K562 (cell line): ENCODE measurements around the gene NINJ2. TPM values are rescaled to one million over a fixed set of nuclear protein-coding genes. Genes with fewer than 3 reads are reported as not detected.

Source experiments
- ATAC-seq: fragments of 200-7000 bp; cut with Tn5 transposase; 3 replicates; pipeline ENCODE4 v1.9.1; 2020; ENCODE audit warnings: moderate library complexity
- BruUV-seq: library from RNA; stranded (reverse); fragments of 400-500 nt; replicated peaks from 2 replicates; lab custom pipeline; 2021; lab: Mats Ljungman, UMichigan
- CTCF ChIA-PET: fragments of 300-600 bp; formaldehyde crosslinking; extraction: SDS; loops from one replicate; lab custom pipeline; 2021; ENCODE audit warnings: low intra/inter-chr PET ratio; lab: Yijun Ruan, JAX
- POLR2A ChIA-PET: fragments of 300-600, 350-650 bp; sonication (Branson Sonifier 250); formaldehyde crosslinking; extraction: SDS; loops from one replicate; lab custom pipeline; 2021; ENCODE audit warnings: antibody characterized with exemption, inconsistent platforms; lab: Yijun Ruan, JAX
- DNase-seq, 4 experiments: peaks; one replicate each; pipeline versions ENCODE4 v3.0.0 to v3.0.0-alpha.2; 2011 to 2018; ENCODE audit warnings: low spot score in 3 of 4, mixed read lengths in 3 of 4; ENCODE audit errors: extremely low read depth in 1 of 4
- FAIRE-seq: peaks from 2 replicates; lab custom pipeline; 2011; peaks lifted over from hg19 to GRCh38; lab: Jason Lieb, UNC
- H2AFZ ChIP-seq: 2 replicates; pipeline ENCODE4 v1.6.0; 2011; ENCODE audit warnings: low read depth, low read length, control low read depth, inconsistent platforms
- H3K27ac ChIP-seq: fragments of 200-600 bp; 3 replicates; pipeline ENCODE4 v1.8.0; 2011; ENCODE audit warnings: low read depth, mild to moderate bottlenecking, control low read depth, inconsistent platforms, low read length, moderate library complexity, mixed read lengths; ENCODE audit errors: extremely low read depth
- H3K27me3 ChIP-seq, 2 experiments: fragments of 300-600 bp in 1 of 2; 2 replicates in 1 of 2; 3 replicates in 1 of 2; pipeline versions ENCODE4 v1.6.0 to v1.8.0; 2011; ENCODE audit warnings: inconsistent platforms in 2 of 2, low read length in 2 of 2, mild to moderate bottlenecking in 1 of 2, mixed read lengths in 1 of 2, moderate library complexity in 1 of 2; ENCODE audit not compliant: control insufficient read depth in 2 of 2, insufficient read depth in 2 of 2
- H3K36me3 ChIP-seq: fragments of 300-600 bp; 3 replicates; pipeline ENCODE4 v1.8.0; 2011; ENCODE audit warnings: mild to moderate bottlenecking, low read length, inconsistent platforms; ENCODE audit not compliant: control insufficient read depth, insufficient read depth
- H3K4me1 ChIP-seq, 2 experiments: fragments of 200-600 bp in 1 of 2; replicated peaks in 1 of 2; 2 replicates in 1 of 2; 3 replicates in 1 of 2; pipeline versions ENCODE4 v1.5.1 to v1.8.0; 2011; ENCODE audit warnings: inconsistent platforms in 2 of 2, low read length in 2 of 2, mild to moderate bottlenecking in 1 of 2, mixed read lengths in 1 of 2, moderate library complexity in 1 of 2; ENCODE audit not compliant: control insufficient read depth in 2 of 2, insufficient read depth in 2 of 2
- H3K4me2 ChIP-seq: 2 replicates; pipeline ENCODE4 v1.6.1; 2011; ENCODE audit warnings: low read length, control low read depth, inconsistent platforms, mixed read lengths; ENCODE audit not compliant: insufficient read depth
- H3K4me3 ChIP-seq: fragments of 200-600 bp; sonication (generic), shearing (Covaris generic); 2 replicates; pipeline ENCODE4 v1.5.1; 2016; ENCODE audit warnings: control low read depth, inconsistent platforms
- H3K79me2 ChIP-seq: fragments of 200-600 bp; 3 replicates; pipeline ENCODE4 v1.8.0; 2011; ENCODE audit warnings: low read length, inconsistent platforms; ENCODE audit not compliant: control insufficient read depth, insufficient read depth
- H3K9ac ChIP-seq, 2 experiments: 2 replicates each; pipeline versions ENCODE4 v1.6.0 to v1.6.1; 2011; ENCODE audit warnings: low read depth in 2 of 2, low read length in 2 of 2, control low read depth in 1 of 2, inconsistent platforms in 1 of 2, mild to moderate bottlenecking in 1 of 2, mixed read lengths in 1 of 2; ENCODE audit not compliant: insufficient read depth in 1 of 2
- H3K9me1 ChIP-seq: one replicate; pipeline ENCODE4 v1.6.0; 2011; ENCODE audit warnings: inconsistent platforms, mild to moderate bottlenecking, low read length, moderate library complexity; ENCODE audit not compliant: control insufficient read depth, insufficient read depth
- H3K9me3 ChIP-seq: replicated peaks from 2 replicates; pipeline ENCODE4 v1.5.1; 2011; ENCODE audit warnings: low read depth, low read length, inconsistent platforms; ENCODE audit not compliant: control insufficient read depth, insufficient read depth
- H4K20me1 ChIP-seq: replicated peaks from 2 replicates; pipeline ENCODE4 v1.6.1; 2011; ENCODE audit warnings: low read length, inconsistent platforms, mixed read lengths; ENCODE audit not compliant: control insufficient read depth, insufficient read depth
- DNMT1 ChIP-seq: fragments of 450-650 bp; IDR thresholded peaks from 2 replicates; pipeline ENCODE4 v1.6.1; 2016; ENCODE audit warnings: antibody characterized with exemption, mild to moderate bottlenecking
- ERF ChIP-seq: fragments of 450-650 bp; formaldehyde crosslinking; IDR thresholded peaks from 2 replicates; pipeline ENCODE4 v1.4.0; 2020; ENCODE audit warnings: mild to moderate bottlenecking, mixed read lengths
- ESRRA ChIP-seq: fragments of 450-650 bp; IDR thresholded peaks from 2 replicates; pipeline ENCODE4 v1.6.1; 2014; ENCODE audit warnings: low read depth, mild to moderate bottlenecking, moderate library complexity, borderline replicate concordance
- HMBOX1 ChIP-seq: sonication (generic); IDR thresholded peaks from 2 replicates; pipeline ENCODE4 v1.6.1; 2016
- KLF16 ChIP-seq: IDR thresholded peaks from 2 replicates; pipeline ENCODE4 v1.6.1; 2016; ENCODE audit warnings: antibody characterized with exemption
- SPI1 ChIP-seq: IDR thresholded peaks from 2 replicates; pipeline ENCODE4 v1.6.1; 2011; ENCODE audit warnings: low read depth, low read length, control low read depth, borderline replicate concordance
- STAG1 ChIP-seq: sonication (generic); formaldehyde crosslinking; IDR thresholded peaks from 2 replicates; pipeline ENCODE4 v1.5.0; 2020; ENCODE audit warnings: missing genetic modification reagents, borderline replicate concordance
- TAF9B ChIP-seq: fragments of 450-650 bp; IDR thresholded peaks from 2 replicates; pipeline ENCODE4 v1.6.1; 2018; ENCODE audit warnings: mild to moderate bottlenecking; ENCODE audit not compliant: partially characterized antibody
- TCF15 ChIP-seq: fragments of 250-450 bp; sonication (Bioruptor Pico); IDR thresholded peaks from 2 replicates; pipeline ENCODE4 v1.8.0; 2022; ENCODE audit warnings: moderate library complexity, mild to moderate bottlenecking, inconsistent platforms
- TFAP4 ChIP-seq: sonication (generic); formaldehyde crosslinking; IDR thresholded peaks from 2 replicates; pipeline ENCODE4 v1.8.0; 2022; ENCODE audit warnings: missing genetic modification reagents, mild to moderate bottlenecking, moderate library complexity, borderline replicate concordance
- ZFP1 ChIP-seq: fragments of 450-650 bp; formaldehyde crosslinking; IDR thresholded peaks from 2 replicates; pipeline ENCODE4 v1.4.0; 2020; ENCODE audit warnings: mild to moderate bottlenecking, mixed read lengths
- ZNF140 ChIP-seq: fragments of 250-450 bp; sonication (Bioruptor Pico); IDR thresholded peaks from 2 replicates; pipeline ENCODE4 v1.8.0; 2021; ENCODE audit warnings: moderate library complexity, mild to moderate bottlenecking, inconsistent platforms
- ZNF699 ChIP-seq: fragments of 250-450 bp; sonication (Bioruptor Pico); IDR thresholded peaks from 2 replicates; pipeline ENCODE4 v1.8.0; 2021; ENCODE audit warnings: mild to moderate bottlenecking, moderate library complexity; ENCODE audit not compliant: insufficient replicate concordance
- ZNF76 ChIP-seq: fragments of 250-450 bp; sonication (Bioruptor Pico); IDR thresholded peaks from 2 replicates; pipeline ENCODE4 v1.4.0; 2020; ENCODE audit warnings: mild to moderate bottlenecking, moderate library complexity, borderline replicate concordance
- WGBS: fragments of 100-300 bp; shearing (Covaris generic); methylation state at CpG from one replicate; pipeline ENCODE4 v1.1.6; 2016; ENCODE audit warnings: low coverage, mixed read lengths; ENCODE audit not compliant: insufficient coverage; ENCODE audit errors: missing lambda C conversion rate; 5-methylcytosine and 5-hydroxymethylcytosine counted together
- in situ Hi-C: fragments of 300-500 bp; cut with MboI; formaldehyde crosslinking; loops from 4 replicates; pipeline ENCODE4 v1.15.0; 2018; ENCODE audit warnings: inconsistent platforms, mixed read lengths
- intact Hi-C: fragments of 100-400 bp; cut with micrococcal nuclease; formaldehyde crosslinking; loops from 2 replicates; pipeline ENCODE4 v1.14.2; 2022
- polyA plus RNA-seq, 8 experiments: library from polyadenylated mRNA; depleted of rRNA in 4 of 8; stranded (reverse) in 5 of 8; unstranded in 3 of 8; fragments of >200 nt; fragmentation: Nextera tagmentation in 2 of 8; fragmentation: Illumina TruSeq in 1 of 8; extraction: Ambion mirVana in 2 of 8; extraction: Trizol in 1 of 8; gene quantifications; 2 replicates each; pipeline versions ENCODE4 v1.2.1 to v1.2.3, GENCODE V29; 2011 to 2014; ENCODE audit warnings: inconsistent platforms in 1 of 8, missing spikeins in 1 of 8
- total RNA-seq, 7 experiments: library from RNA; depleted of rRNA in 6 of 7; stranded (reverse); fragments of >200 nt in 6 of 7; fragmentation: Illumina TruSeq in 2 of 7; extraction: Trizol in 2 of 7; gene quantifications; 2 replicates each; pipeline versions ENCODE4 v1.2.1 to v1.2.3, GENCODE V29; 2011 to 2021; ENCODE audit warnings: low replicate concordance in 1 of 7

NINJ2 gene
- total and polyA plus RNA-seq, 9 of the 15 experiments (the other 6 are each of a cell fraction or from before 2014, with no cell fraction given) = 2.6 to 16.0 (median 4.5) TPM

GRCh38 chr12:601976-602699 is 61.1 kb downstream of the NINJ2 start:
- 49% methylated on average over 7 of the region's 7 CpGs for whole genome bisulfite sequencing
- H3K4me2 ChIP-seq = no peak overlapping the region
- in situ Hi-C loops (no loop called here), intact Hi-C loops (no loop called here)
- DNase-seq (no peak), ATAC-seq (no peak), FAIRE-seq (no peak)
- no peaks in the 10 kb centered on the region for H3K9me1 ChIP-seq
- BruUV-seq = no TSS peak
- peaks cover 4 to 8% of the 10 kb centered on the region in 2 experiments; a peak in 3 of 5 replicates for H3K4me1 ChIP-seq
- no peak overlapping the region for H3K27ac ChIP-seq
- H2AFZ ChIP-seq = peak overlapping the region; percentile 12; the same call in 1 of the 2 replicates
- ChIA-PET CTCF (no interaction called here), POLR2A (no interaction called here)
- no peak overlapping the region for H3K4me3 ChIP-seq
- no peaks in the 10 kb centered on the region for H3K27me3 ChIP-seq
- H3K36me3 ChIP-seq = no peaks in the 10 kb centered on the region
- peak; percentile 50; the same call in 1 of the 2 replicates for TF ChIP-seq SPI1
- TF ChIP-seq TFAP4 (CRISPR knock-in tag) = no peak
- no peak overlapping the region for H3K9ac ChIP-seq
- no peaks in the 10 kb centered on the region for H3K9me3 ChIP-seq
- H4K20me1 ChIP-seq = no peaks in the 10 kb centered on the region
- H3K79me2 ChIP-seq = no peaks in the 10 kb centered on the region

- Histone ChIP-seq H3K36me3 (no peaks in the 10 kb centered on the region), H3K9ac (no peak overlapping the region), H4K20me1 (no peaks in the 10 kb centered on the region), H3K4me2 (no peak overlapping the region), H3K79me2 (no peaks in the 10 kb centered on the region), H3K4me1 (peaks cover 4 to 7% of the 10 kb centered on the region in 2 experiments; a peak in 3 of 5 replicates), H3K27me3 (no peaks in the 10 kb centered on the region), H3K27ac (no peak overlapping the region), H3K9me1 (no peaks in the 10 kb centered on the region), H2AFZ (no peak overlapping the region), H3K9me3 (no peaks in the 10 kb centered on the region), H3K4me3 (no peak overlapping the region)
- in situ Hi-C loops (no loop called here), intact Hi-C loops (no loop called here)
- ChIA-PET POLR2A (interaction anchor here (0.6 to 1.5 kb wide), 3 partner anchors 10 to 23 kb away, joined by 3 read pairs; no protein-coding TSS in a partner anchor), CTCF (no interaction called here)
- BruUV-seq = no TSS peak
- ATAC-seq (no peak), FAIRE-seq (no peak), DNase-seq (no peak)
- WGBS = 81% methylated on average over 7 of the region's 13 CpGs
- no peak for TF ChIP-seq ZNF699 (CRISPR knock-in tag)
- no peak for TF ChIP-seq TCF15 (CRISPR knock-in tag)
- no peak for TF ChIP-seq KLF16
- no peak for TF ChIP-seq STAG1
- no peak for TF ChIP-seq HMBOX1
- TF ChIP-seq DNMT1 = no peak
- TF ChIP-seq ZFP1 (CRISPR knock-in tag) = no peak
- TF ChIP-seq TAF9B = no peak
- TF ChIP-seq ESRRA = no peak
- no peak for TF ChIP-seq ZNF140 (CRISPR knock-in tag)
- TF ChIP-seq ZNF76 (CRISPR knock-in tag) = no peak
- no peak for TF ChIP-seq ERF (CRISPR knock-in tag)
Observed at GRCh38 chr12:599756-600155, 63.5 kb downstream of the NINJ2 start.
